Measurements from ENCODE around the gene ELOF1.

The ELOF1 gene

GRCh38 chr19:11534538-11534937 lies 24.5 kb downstream of the ELOF1 start:
- DNase-seq: no peak

GRCh38 chr19:11530432-11530831 lies 28.6 kb downstream of the ELOF1 start:
- peak; percentile 46 for DNase-seq

- peak; percentile 94 for DNase-seq
Measured at GRCh38 chr19:11528551-11529341, 30.3 kb downstream of the ELOF1 start, which contains the start of gene ECSIT. TSS of gene ECSIT (minus strand) at chr19:11529134. CDS start at chr19:11519170, 9,964 bp downstream.

GRCh38 chr19:11519138-11519537 lies 39.9 kb downstream of the ELOF1 start:
- no peak for DNase-seq

- DNase-seq: no peak
Measured at GRCh38 chr19:11513946-11514345, 45.1 kb downstream of the ELOF1 start.

- no peak for DNase-seq
Measured at GRCh38 chr19:11510444-11510843, 48.6 kb downstream of the ELOF1 start.

- no peak for DNase-seq
Measured at GRCh38 chr19:11507370-11508078, 51.5 kb downstream of the ELOF1 start.

- no peak for DNase-seq
Measured at GRCh38 chr19:11506967-11507366, 52.1 kb downstream of the ELOF1 start.

- no peak for DNase-seq
Measured at GRCh38 chr19:11506101-11506555, 52.9 kb downstream of the ELOF1 start.

- peak; percentile 94 for DNase-seq
Measured at GRCh38 chr19:11505504-11506100, 53.4 kb downstream of the ELOF1 start, which contains the start of gene ZNF653. TSS of gene ZNF653 (minus strand) at chr19:11505839. CDS start at chr19:11505786, 53 bp downstream.

GRCh38 chr19:11505032-11505503 lies 54.0 kb downstream of the ELOF1 start:
- DNase-seq: peak; percentile 97

GRCh38 chr19:11504502-11505031 lies 54.5 kb downstream of the ELOF1 start:
- DNase-seq: no peak

Data from CD4-positive, alpha-beta T cell treated with Interferon gamma for 1 hour (primary cell).